Right lobe of liver (tissue), 6 donors: ENCODE measurements around the gene FAM161B. TPM values are rescaled to one million over a fixed set of nuclear protein-coding genes. Genes with fewer than 3 reads are reported as not detected.

Experiments used
- ATAC-seq, 4 donors: fragments of 200-7000 bp; cut with Tn5 transposase; one replicate each; pipeline ENCODE4 v1.9.1; 2020; ENCODE audit warnings: mild to moderate bottlenecking in 4 of 4, moderate library complexity in 4 of 4
- DNase-seq, 3 donors: peaks; one replicate each; pipeline ENCODE4 v3.0.0-alpha.2; 2020
- H3K27ac ChIP-seq, 3 donors: fragments of 200-600 bp; one replicate each; pipeline ENCODE4 v1.8.0; 2022
- H3K27me3 ChIP-seq, 2 donors: fragments of 200-600 bp; one replicate each; pipeline ENCODE4 v1.8.0; 2022
- H3K36me3 ChIP-seq, 4 donors: fragments of 200-600 bp; sonication (generic) in 1 of 4; one replicate each; pipeline versions ENCODE4 v1.5.1 to v1.8.0; 2017 to 2022; ENCODE audit warnings: control low read depth in 1 of 4
- H3K4me1 ChIP-seq, 4 donors: fragments of 200-600 bp; sonication (generic) in 1 of 4; one replicate each; pipeline versions ENCODE4 v1.5.1 to v1.8.0; 2017 to 2022; ENCODE audit warnings: control low read depth in 1 of 4
- H3K4me3 ChIP-seq, 3 donors: fragments of 200-600 bp; one replicate each; pipeline ENCODE4 v1.8.0; 2022
- H3K9me3 ChIP-seq, 4 donors: fragments of 200-600 bp; sonication (generic) in 1 of 4; one replicate each; pipeline versions ENCODE4 v1.5.1 to v1.8.0; 2017 to 2022; ENCODE audit warnings: control low read depth in 1 of 4
- CTCF ChIP-seq, 4 donors: fragments of 200-600 bp in 3 of 4; fragments of 450-650 bp in 1 of 4; IDR thresholded peaks; one replicate each; pipeline versions ENCODE4 v1.5.1 to v1.8.0; 2016 to 2022; ENCODE audit warnings: antibody characterized with exemption in 4 of 4, mild to moderate bottlenecking in 2 of 4
- POLR2A ChIP-seq: fragments of 450-650 bp; IDR thresholded peaks from one replicate; pipeline ENCODE4 v1.6.1; 2017; ENCODE audit warnings: antibody characterized with exemption, mild to moderate bottlenecking
- WGBS: methylation state at CpG from one replicate; pipeline ENCODE4 v1.1.6; 2018; ENCODE audit warnings: low coverage, low lambda C conversion rate; ENCODE audit not compliant: insufficient coverage; ENCODE audit errors: missing lambda C conversion rate; 5-methylcytosine and 5-hydroxymethylcytosine counted together
- intact Hi-C, 2 donors: fragments of 100-400 bp; cut with DNase I; formaldehyde crosslinking; loops; one replicate each; pipeline versions ENCODE4 v1.11.2 to v1.14.1; 2022
- total RNA-seq, 6 experiments: library from RNA; depleted of rRNA in 2 of 6; stranded (reverse); fragments of >200 nt in 2 of 6; fragmentation: NEBNext Ultra II Directional in 3 of 6; extraction: Animal tissue kit (Norgen Biotek cat#: 25700) in 3 of 6; gene quantifications; one replicate each; pipeline versions ENCODE4 v1.1.0 to v1.2.4, GENCODE V29; 2016 to 2023
- donor health status: DM: no; HTN: yes; CAD: no.
- donor health status: DM: no; HTN: no; CAD: no.
- donor health status: DM: no; HTN: no; CAD: no.
- donor health status: DM: no; HTN: yes; CAD: no.
- donor health status: DM: no; HTN: yes; CAD: no.

The FAM161B gene
- total RNA-seq, 6 experiments from 2014 or later = 1.3 to 2.3 (median 1.5) TPM

DNA sequence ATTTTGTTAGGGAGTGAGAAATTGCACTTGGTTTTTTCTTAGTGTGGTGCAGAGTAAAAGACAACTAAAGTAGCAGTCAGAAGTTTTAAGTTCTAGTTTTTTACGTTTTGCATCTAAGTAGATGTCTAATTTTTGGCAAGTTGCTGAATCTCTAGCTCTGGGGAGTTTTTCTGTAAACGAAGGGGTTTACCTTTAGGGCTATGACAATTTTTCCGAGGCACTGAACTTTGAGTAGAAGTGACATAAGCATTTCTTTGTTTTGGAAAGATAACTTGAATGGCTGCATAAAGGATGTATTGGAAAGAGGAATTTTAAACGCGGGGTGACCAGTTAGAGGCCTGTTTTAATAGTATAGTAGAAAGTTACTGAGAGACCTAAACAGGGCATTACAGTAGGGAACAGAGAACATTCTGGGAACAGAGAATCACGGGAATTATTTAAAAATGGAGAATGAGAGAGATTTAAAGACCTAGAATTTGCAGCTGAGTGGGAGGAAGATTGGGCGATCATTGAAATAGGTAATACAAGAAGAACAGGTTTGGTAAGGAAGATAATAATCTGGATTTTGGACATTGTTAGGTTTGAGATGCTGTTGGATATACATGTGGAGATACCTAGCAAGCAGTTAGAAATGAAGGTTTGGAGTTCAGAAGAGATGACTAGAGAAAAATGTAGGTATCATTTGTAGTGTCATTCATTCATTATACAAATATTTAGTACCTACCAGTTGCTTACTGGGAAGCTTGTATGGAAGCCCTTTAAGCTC, 62.0 kb downstream of the FAM161B start:
- TF ChIP-seq CTCF (IDR thresholded peaks at IDR 0.05) (no peak), POLR2A (no peak)
- 20% methylated on average over 7 of the region's 7 CpGs for WGBS
- ATAC-seq = no peak
- Histone ChIP-seq H3K27me3 (no peaks in the 10 kb centered on the region), H3K9me3 (no peaks in the 10 kb centered on the region), H3K4me3 (peak overlapping the region; percentile 72 to 99 (median 98)), H3K27ac (peak overlapping the region in 2 of 3 donors; percentile 92 to 93), H3K4me1 (peaks cover 0 to 14% (median 5%) of the 10 kb centered on the region in 4 donors), H3K36me3 (no peaks in the 10 kb centered on the region)
- intact Hi-C loops = no loop called here
- DNase-seq = no peak

DNA sequence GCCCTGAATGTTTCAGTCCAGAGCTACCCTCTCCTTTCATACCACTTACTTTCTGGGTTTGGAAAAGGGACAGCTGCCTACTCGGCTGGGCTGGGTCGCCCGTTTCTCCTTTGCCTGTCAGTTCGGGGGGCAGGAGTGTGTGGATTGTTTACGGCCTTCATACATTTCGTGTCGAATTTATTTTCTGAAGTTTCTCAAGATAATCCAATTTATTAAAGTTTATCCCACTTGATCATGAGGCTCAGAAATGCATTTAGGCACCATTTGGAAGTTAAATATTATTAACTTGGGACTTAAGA, 62.6 kb downstream of the FAM161B start:
- ATAC-seq = no peak
- no peak for TF ChIP-seq POLR2A
- no peak for TF ChIP-seq CTCF (IDR thresholded peaks at IDR 0.05)
- intact Hi-C loops = no loop called here
- peak overlapping the region; percentile 88 to 93 (median 92) for H3K27ac ChIP-seq
- 1% methylated on average over 7 of the region's 7 CpGs for WGBS
- peak overlapping the region; percentile 72 to 99 (median 98) for H3K4me3 ChIP-seq
- peaks cover 0 to 2% (median 0%) of the 10 kb centered on the region in 4 donors for H3K36me3 ChIP-seq
- no peaks in the 10 kb centered on the region for H3K9me3 ChIP-seq
- H3K4me1 ChIP-seq = peaks cover 0 to 14% (median 5%) of the 10 kb centered on the region in 4 donors
- no peak for DNase-seq
- no peaks in the 10 kb centered on the region for H3K27me3 ChIP-seq

- Histone ChIP-seq H3K36me3 (peaks cover 0 to 4% (median 0%) of the 10 kb centered on the region in 4 donors), H3K4me1 (peaks cover 0 to 14% (median 5%) of the 10 kb centered on the region in 4 donors), H3K27me3 (no peaks in the 10 kb centered on the region), H3K9me3 (no peaks in the 10 kb centered on the region), H3K4me3 (peak within 1 kb of the TSS; percentile 72 to 99 (median 98)), H3K27ac (peak within 1 kb of the TSS; percentile 88 to 93 (median 92))
- ATAC-seq (peak; percentile 98 to 100 (median 98)), DNase-seq (peak; percentile 95 to 97 (median 96))
- intact Hi-C loops = no loop called here
- under 1% methylated on average over 22 of the region's 65 CpGs for WGBS
- no peak for TF ChIP-seq CTCF (IDR thresholded peaks at IDR 0.05)
- peak; percentile 82 for TF ChIP-seq POLR2A
Observed at GRCh38 chr14:73886449-73887317, 63.2 kb downstream of the FAM161B start, which contains the start of gene ZNF410. Gene ZNF410 (plus strand): TSS chr14:73886859. CDS start chr14:73892176, 5,317 bp downstream.

DNA sequence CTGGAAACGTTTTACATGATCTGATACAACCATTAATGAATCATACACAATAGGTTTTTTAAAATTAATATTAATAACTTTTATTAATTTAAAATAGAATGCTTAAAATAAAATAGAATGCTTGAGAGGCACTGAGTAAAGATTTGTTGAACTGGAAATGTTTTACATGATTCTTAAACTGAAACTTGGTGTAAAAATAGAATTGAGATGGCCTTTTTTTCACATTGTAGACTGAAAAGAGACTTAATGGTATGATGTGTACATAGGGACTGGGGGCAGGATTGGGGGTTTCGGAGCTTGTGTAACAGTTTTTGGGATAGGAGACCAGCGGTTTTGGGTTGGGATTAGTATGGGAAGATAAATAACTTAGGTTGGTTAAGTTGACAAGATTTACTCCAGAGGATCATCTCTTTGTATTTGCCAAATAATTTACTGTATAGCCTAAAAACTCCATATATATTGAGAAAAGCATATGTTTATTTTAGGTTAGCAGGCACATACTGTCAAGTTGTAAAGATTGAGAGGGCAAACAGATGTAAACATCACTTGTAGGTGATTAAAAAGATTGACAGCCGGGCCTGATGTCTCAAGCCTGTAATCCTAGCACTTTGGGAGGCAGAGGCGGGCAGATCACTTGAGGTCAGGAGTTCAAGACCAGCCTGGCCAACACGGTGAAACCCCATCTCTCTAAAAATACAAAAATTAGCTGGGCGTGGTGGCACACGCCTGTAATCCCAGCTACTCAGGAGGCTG, 65.3 kb downstream of the FAM161B start:
- Histone ChIP-seq H3K36me3 (peaks cover 0 to 12% (median 2%) of the 10 kb centered on the region in 4 donors), H3K9me3 (no peaks in the 10 kb centered on the region), H3K4me1 (peaks cover 0 to 14% (median 5%) of the 10 kb centered on the region in 4 donors), H3K27ac (no peak overlapping the region), H3K4me3 (no peak overlapping the region), H3K27me3 (no peaks in the 10 kb centered on the region)
- TF ChIP-seq POLR2A = no peak
- TF ChIP-seq CTCF (IDR thresholded peaks at IDR 0.05) = no peak
- DNase-seq (no peak), ATAC-seq (no peak)
- intact Hi-C loops = no loop called here
- WGBS = 83% methylated on average over 8 of the region's 8 CpGs
